MM.1S (cell line): Measurements from ENCODE around the gene CPA1.
"Not testable (repeated sequence)": the region's sequence is repeated elsewhere in the genome, so short reads cannot be mapped to it uniquely, and the experiment has no call there.

Experiments
- DNase-seq: peaks from one replicate; pipeline ENCODE4 v3.0.0-alpha.2; 2015
- H2AFZ ChIP-seq: fragments of 300-600 bp; sonication (generic); 2 replicates; pipeline ENCODE4 v1.6.0; 2016; ENCODE audit warnings: antibody characterized with exemption, low read length
- H3F3A ChIP-seq: fragments of 300-600 bp; sonication (generic); 2 replicates; pipeline ENCODE4 v1.6.1; 2016; ENCODE audit warnings: mild to moderate bottlenecking, antibody characterized with exemption, low read length, moderate library complexity, mixed read lengths; ENCODE audit not compliant: insufficient read depth
- H3K27ac ChIP-seq: fragments of 300-600 bp; sonication (generic); 2 replicates; pipeline ENCODE4 v1.5.1; 2016; ENCODE audit warnings: mild to moderate bottlenecking, low read length
- H3K27me3 ChIP-seq: fragments of 300-600 bp; sonication (generic); replicated peaks from 2 replicates; pipeline ENCODE4 v1.6.0; 2016; ENCODE audit warnings: low read length; ENCODE audit not compliant: insufficient read depth
- H3K36me3 ChIP-seq: fragments of 300-600 bp; sonication (generic); replicated peaks from 2 replicates; pipeline ENCODE4 v1.6.1; 2016; ENCODE audit warnings: mild to moderate bottlenecking, low read length, mixed read lengths; ENCODE audit not compliant: insufficient read depth
- H3K4me1 ChIP-seq: fragments of 300-600 bp; sonication (generic); 2 replicates; pipeline ENCODE4 v1.6.1; 2016; ENCODE audit warnings: low read length, mixed read lengths
- H3K4me2 ChIP-seq: fragments of 300-600 bp; sonication (generic); 2 replicates; pipeline ENCODE4 v1.6.0; 2016; ENCODE audit warnings: low read depth, low read length
- H3K4me3 ChIP-seq: fragments of 300-600 bp; sonication (generic); 2 replicates; pipeline ENCODE4 v1.5.1; 2016; ENCODE audit warnings: low read length, mixed read lengths
- H3K79me2 ChIP-seq: fragments of 300-600 bp; sonication (generic); 2 replicates; pipeline ENCODE4 v1.6.1; 2016; ENCODE audit warnings: mixed run types, low read length, mixed read lengths
- H3K9ac ChIP-seq: fragments of 300-600 bp; sonication (generic); 2 replicates; pipeline ENCODE4 v1.6.1; 2016; ENCODE audit warnings: low read length, mixed read lengths
- H3K9me2 ChIP-seq: fragments of 300-600 bp; sonication (generic); replicated peaks from 2 replicates; pipeline ENCODE4 v1.6.1; 2016; ENCODE audit warnings: mild to moderate bottlenecking, low read length, mixed read lengths; ENCODE audit not compliant: insufficient read depth
- H3K9me3 ChIP-seq: fragments of 300-600 bp; sonication (generic); replicated peaks from 2 replicates; pipeline ENCODE4 v1.6.1; 2016; ENCODE audit warnings: mild to moderate bottlenecking, low read length, mixed read lengths; ENCODE audit not compliant: insufficient read depth
- H4K20me1 ChIP-seq: fragments of 300-600 bp; sonication (generic); 2 replicates; pipeline ENCODE4 v1.6.1; 2016; ENCODE audit warnings: mild to moderate bottlenecking, low read length, moderate library complexity, mixed read lengths; ENCODE audit not compliant: insufficient read depth
- EZH2 ChIP-seq: fragments of 300-600 bp; sonication (generic); optimal IDR thresholded peaks from 2 replicates; pipeline ENCODE3; 2017; ENCODE audit warnings: low read depth, mild to moderate bottlenecking, antibody characterized with exemption, low read length, mixed read lengths
- EZH2phosphoT487 ChIP-seq: fragments of 300-600 bp; sonication (generic); IDR thresholded peaks from 2 replicates; pipeline ENCODE4 v1.6.1; 2018; ENCODE audit warnings: antibody characterized with exemption, low read length
- TF ChIP-seq, protein P1 (sequence below): fragments of 300-600 bp; sonication (generic); IDR thresholded peaks from 2 replicates; pipeline ENCODE4 v1.5.1; 2016; ENCODE audit warnings: antibody characterized with exemption, low read length, mixed read lengths

The CPA1 gene

GRCh38 chr7:130374507-130374906 is 5.8 kb upstream of the CPA1 start:
- H3F3A ChIP-seq: no peaks in the 10 kb centered on the region
- H2AFZ ChIP-seq: no peak overlapping the region
- H3K9me2 ChIP-seq: no peaks in the 10 kb centered on the region
- H3K27me3 ChIP-seq: no peaks in the 10 kb centered on the region
- H3K4me1 ChIP-seq: no peaks in the 10 kb centered on the region
- no peaks in the 10 kb centered on the region for H4K20me1 ChIP-seq
- H3K9me3 ChIP-seq: no peaks in the 10 kb centered on the region
- no peaks in the 10 kb centered on the region for H3K79me2 ChIP-seq
- no peak overlapping the region for H3K4me3 ChIP-seq
- H3K4me2 ChIP-seq: no peak overlapping the region
- no peak overlapping the region for H3K9ac ChIP-seq
- no peaks in the 10 kb centered on the region for H3K36me3 ChIP-seq
- no peak for DNase-seq
- no peak for TF ChIP-seq EZH2phosphoT487
- TF ChIP-seq, protein P1, sequence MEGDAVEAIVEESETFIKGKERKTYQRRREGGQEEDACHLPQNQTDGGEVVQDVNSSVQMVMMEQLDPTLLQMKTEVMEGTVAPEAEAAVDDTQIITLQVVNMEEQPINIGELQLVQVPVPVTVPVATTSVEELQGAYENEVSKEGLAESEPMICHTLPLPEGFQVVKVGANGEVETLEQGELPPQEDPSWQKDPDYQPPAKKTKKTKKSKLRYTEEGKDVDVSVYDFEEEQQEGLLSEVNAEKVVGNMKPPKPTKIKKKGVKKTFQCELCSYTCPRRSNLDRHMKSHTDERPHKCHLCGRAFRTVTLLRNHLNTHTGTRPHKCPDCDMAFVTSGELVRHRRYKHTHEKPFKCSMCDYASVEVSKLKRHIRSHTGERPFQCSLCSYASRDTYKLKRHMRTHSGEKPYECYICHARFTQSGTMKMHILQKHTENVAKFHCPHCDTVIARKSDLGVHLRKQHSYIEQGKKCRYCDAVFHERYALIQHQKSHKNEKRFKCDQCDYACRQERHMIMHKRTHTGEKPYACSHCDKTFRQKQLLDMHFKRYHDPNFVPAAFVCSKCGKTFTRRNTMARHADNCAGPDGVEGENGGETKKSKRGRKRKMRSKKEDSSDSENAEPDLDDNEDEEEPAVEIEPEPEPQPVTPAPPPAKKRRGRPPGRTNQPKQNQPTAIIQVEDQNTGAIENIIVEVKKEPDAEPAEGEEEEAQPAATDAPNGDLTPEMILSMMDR: no peak
- no peak overlapping the region for H3K27ac ChIP-seq

GRCh38 chr7:130376461-130376860 is 3.8 kb upstream of the CPA1 start:
- not testable (repeated sequence) for H3K27me3 ChIP-seq, H3K36me3 ChIP-seq, H3K4me2 ChIP-seq, H3K79me2 ChIP-seq, H2AFZ ChIP-seq, H3K9ac ChIP-seq, H3K9me3 ChIP-seq, H3K9me2 ChIP-seq, H3K4me1 ChIP-seq, H3K27ac ChIP-seq, H4K20me1 ChIP-seq, H3K4me3 ChIP-seq, H3F3A ChIP-seq, DNase-seq

- no peak overlapping the region for H3K4me2 ChIP-seq
- no peak for TF ChIP-seq EZH2phosphoT487
- TF ChIP-seq, protein P1: no peak
- no peak for TF ChIP-seq EZH2
- no peaks in the 10 kb centered on the region for H3K9me2 ChIP-seq
- H3K79me2 ChIP-seq: no peaks in the 10 kb centered on the region
- no peak overlapping the region for H2AFZ ChIP-seq
- no peak for DNase-seq
- H3K36me3 ChIP-seq: no peaks in the 10 kb centered on the region
- H3K4me1 ChIP-seq: no peaks in the 10 kb centered on the region
- no peak overlapping the region for H3K4me3 ChIP-seq
- no peak overlapping the region for H3K27ac ChIP-seq
- no peaks in the 10 kb centered on the region for H4K20me1 ChIP-seq
- H3K27me3 ChIP-seq: no peaks in the 10 kb centered on the region
- H3K9me3 ChIP-seq: no peaks in the 10 kb centered on the region
- no peaks in the 10 kb centered on the region for H3F3A ChIP-seq
- H3K9ac ChIP-seq: no peak overlapping the region
Observed at GRCh38 chr7:130377178-130377577, 3.1 kb upstream of the CPA1 start.

GRCh38 chr7:130379019-130379418 is 1.3 kb upstream of the CPA1 start:
- H3K36me3 ChIP-seq: no peaks in the 10 kb centered on the region
- no peaks in the 10 kb centered on the region for H3K9me3 ChIP-seq
- no peak overlapping the region for H3K4me3 ChIP-seq

More at GRCh38 chr7:130379019-130379418, 1.3 kb upstream of the CPA1 start:
- DNase-seq: no peak
- H3K9ac ChIP-seq: no peak overlapping the region
- no peaks in the 10 kb centered on the region for H3K27me3 ChIP-seq
- H3K27ac ChIP-seq: no peak overlapping the region
- no peak overlapping the region for H2AFZ ChIP-seq
- no peak for TF ChIP-seq EZH2phosphoT487
- no peak for TF ChIP-seq EZH2
- TF ChIP-seq, protein P1: no peak
- H3K4me2 ChIP-seq: no peak overlapping the region
- H3K4me1 ChIP-seq: no peaks in the 10 kb centered on the region
- H4K20me1 ChIP-seq: no peaks in the 10 kb centered on the region
- H3F3A ChIP-seq: no peaks in the 10 kb centered on the region
- no peaks in the 10 kb centered on the region for H3K9me2 ChIP-seq
- H3K79me2 ChIP-seq: no peaks in the 10 kb centered on the region
